K562 (cell line): ENCODE data around the gene IGF2. TPM values are rescaled to one million over a fixed set of nuclear protein-coding genes. Genes with fewer than 3 reads are reported as not detected.

Experiments used
- ATAC-seq: fragments of 200-7000 bp; cut with Tn5 transposase; 3 replicates; pipeline ENCODE4 v1.9.1; 2020; ENCODE audit warnings: moderate library complexity
- BruUV-seq: library from RNA; stranded (reverse); fragments of 400-500 nt; replicated peaks from 2 replicates; lab custom pipeline; 2021; lab: Mats Ljungman, UMichigan
- CTCF ChIA-PET: fragments of 300-600 bp; formaldehyde crosslinking; extraction: SDS; loops from one replicate; lab custom pipeline; 2021; ENCODE audit warnings: low intra/inter-chr PET ratio; lab: Yijun Ruan, JAX
- POLR2A ChIA-PET: fragments of 300-600, 350-650 bp; sonication (Branson Sonifier 250); formaldehyde crosslinking; extraction: SDS; loops from one replicate; lab custom pipeline; 2021; ENCODE audit warnings: antibody characterized with exemption, inconsistent platforms; lab: Yijun Ruan, JAX
- DNase-seq, 4 experiments: peaks; one replicate each; pipeline versions ENCODE4 v3.0.0 to v3.0.0-alpha.2; 2011 to 2018; ENCODE audit warnings: low spot score in 3 of 4, mixed read lengths in 3 of 4; ENCODE audit errors: extremely low read depth in 1 of 4
- FAIRE-seq: peaks from 2 replicates; lab custom pipeline; 2011; peaks lifted over from hg19 to GRCh38; lab: Jason Lieb, UNC
- H2AFZ ChIP-seq: 2 replicates; pipeline ENCODE4 v1.6.0; 2011; ENCODE audit warnings: low read depth, low read length, control low read depth, inconsistent platforms
- H3K27ac ChIP-seq: fragments of 200-600 bp; 3 replicates; pipeline ENCODE4 v1.8.0; 2011; ENCODE audit warnings: low read depth, mild to moderate bottlenecking, control low read depth, inconsistent platforms, low read length, moderate library complexity, mixed read lengths; ENCODE audit errors: extremely low read depth
- H3K27me3 ChIP-seq, 2 experiments: fragments of 300-600 bp in 1 of 2; 2 replicates in 1 of 2; 3 replicates in 1 of 2; pipeline versions ENCODE4 v1.6.0 to v1.8.0; 2011; ENCODE audit warnings: inconsistent platforms in 2 of 2, low read length in 2 of 2, mild to moderate bottlenecking in 1 of 2, mixed read lengths in 1 of 2, moderate library complexity in 1 of 2; ENCODE audit not compliant: control insufficient read depth in 2 of 2, insufficient read depth in 2 of 2
- H3K36me3 ChIP-seq: fragments of 300-600 bp; 3 replicates; pipeline ENCODE4 v1.8.0; 2011; ENCODE audit warnings: mild to moderate bottlenecking, low read length, inconsistent platforms; ENCODE audit not compliant: control insufficient read depth, insufficient read depth
- H3K4me1 ChIP-seq, 2 experiments: fragments of 200-600 bp in 1 of 2; replicated peaks in 1 of 2; 2 replicates in 1 of 2; 3 replicates in 1 of 2; pipeline versions ENCODE4 v1.5.1 to v1.8.0; 2011; ENCODE audit warnings: inconsistent platforms in 2 of 2, low read length in 2 of 2, mild to moderate bottlenecking in 1 of 2, mixed read lengths in 1 of 2, moderate library complexity in 1 of 2; ENCODE audit not compliant: control insufficient read depth in 2 of 2, insufficient read depth in 2 of 2
- H3K4me2 ChIP-seq: 2 replicates; pipeline ENCODE4 v1.6.1; 2011; ENCODE audit warnings: low read length, control low read depth, inconsistent platforms, mixed read lengths; ENCODE audit not compliant: insufficient read depth
- H3K4me3 ChIP-seq: fragments of 200-600 bp; sonication (generic), shearing (Covaris generic); 2 replicates; pipeline ENCODE4 v1.5.1; 2016; ENCODE audit warnings: control low read depth, inconsistent platforms
- H3K79me2 ChIP-seq: fragments of 200-600 bp; 3 replicates; pipeline ENCODE4 v1.8.0; 2011; ENCODE audit warnings: low read length, inconsistent platforms; ENCODE audit not compliant: control insufficient read depth, insufficient read depth
- H3K9ac ChIP-seq, 2 experiments: 2 replicates each; pipeline versions ENCODE4 v1.6.0 to v1.6.1; 2011; ENCODE audit warnings: low read depth in 2 of 2, low read length in 2 of 2, control low read depth in 1 of 2, inconsistent platforms in 1 of 2, mild to moderate bottlenecking in 1 of 2, mixed read lengths in 1 of 2; ENCODE audit not compliant: insufficient read depth in 1 of 2
- H3K9me1 ChIP-seq: one replicate; pipeline ENCODE4 v1.6.0; 2011; ENCODE audit warnings: inconsistent platforms, mild to moderate bottlenecking, low read length, moderate library complexity; ENCODE audit not compliant: control insufficient read depth, insufficient read depth
- H3K9me3 ChIP-seq: replicated peaks from 2 replicates; pipeline ENCODE4 v1.5.1; 2011; ENCODE audit warnings: low read depth, low read length, inconsistent platforms; ENCODE audit not compliant: control insufficient read depth, insufficient read depth
- H4K20me1 ChIP-seq: replicated peaks from 2 replicates; pipeline ENCODE4 v1.6.1; 2011; ENCODE audit warnings: low read length, inconsistent platforms, mixed read lengths; ENCODE audit not compliant: control insufficient read depth, insufficient read depth
- ARID1B ChIP-seq: fragments of 450-650 bp; IDR thresholded peaks from 2 replicates; pipeline ENCODE4 v1.6.1; 2016; ENCODE audit warnings: antibody characterized with exemption, mild to moderate bottlenecking, inconsistent platforms
- ARID2 ChIP-seq: fragments of 450-650 bp; IDR thresholded peaks from 2 replicates; pipeline ENCODE4 v1.6.1; 2017; ENCODE audit warnings: antibody characterized with exemption, mild to moderate bottlenecking
- CEBPG ChIP-seq, 3 experiments: fragments of 200-800 bp in 1 of 3; sonication (Bioruptor generic) in 1 of 3; sonication (generic) in 1 of 3; formaldehyde crosslinking in 1 of 3; IDR thresholded peaks in 2 of 3; conservative IDR thresholded peaks in 1 of 3; 2 replicates each; pipeline versions ENCODE4 v1.6.1 to v1.8.0; 2016 to 2022; ENCODE audit warnings: missing compliant biosample characterization in 2 of 3, missing genetic modification characterization in 2 of 3, mild to moderate bottlenecking in 1 of 3, missing genetic modification reagents in 1 of 3
- CHCHD3 ChIP-seq: fragments of 250-450 bp; sonication (Bioruptor Pico); IDR thresholded peaks from 2 replicates; pipeline ENCODE4 v2.1.2; 2022; ENCODE audit warnings: mild to moderate bottlenecking
- E2F4 ChIP-seq: sonication (generic); formaldehyde crosslinking; IDR thresholded peaks from 2 replicates; pipeline ENCODE4 v1.8.0; 2022; ENCODE audit warnings: mild to moderate bottlenecking, low read depth, missing genetic modification reagents
- GABPB1 ChIP-seq: sonication (generic); formaldehyde crosslinking; IDR thresholded peaks from 2 replicates; pipeline ENCODE4 v1.8.0; 2022; ENCODE audit warnings: mild to moderate bottlenecking, missing genetic modification reagents
- IFI16 ChIP-seq: fragments of 250-450 bp; sonication (Bioruptor Pico); IDR thresholded peaks from 2 replicates; pipeline ENCODE4 v2.1.2; 2022; ENCODE audit warnings: mild to moderate bottlenecking, inconsistent platforms
- MAFF ChIP-seq: IDR thresholded peaks from 2 replicates; pipeline ENCODE4 v1.6.1; 2012; ENCODE audit warnings: low read length, improper control_type of control experiment
- MXI1 ChIP-seq: IDR thresholded peaks from 2 replicates; pipeline ENCODE4 v1.6.1; 2011; ENCODE audit warnings: low read depth, mild to moderate bottlenecking, improper control_type of control experiment, low read length
- NR4A1 ChIP-seq, 2 experiments: fragments of 250-450 bp in 1 of 2; fragments of 450-650 bp in 1 of 2; sonication (Bioruptor Pico) in 1 of 2; IDR thresholded peaks; 2 replicates each; pipeline versions ENCODE4 v1.4.0 to v1.6.1; 2016 to 2020; ENCODE audit warnings: mild to moderate bottlenecking in 2 of 2, missing compliant biosample characterization in 1 of 2, missing genetic modification characterization in 1 of 2, moderate library complexity in 1 of 2
- PML ChIP-seq: IDR thresholded peaks from 2 replicates; pipeline ENCODE4 v1.6.1; 2012; ENCODE audit warnings: low read length, inconsistent platforms
- RBFOX2 ChIP-seq: fragments of 200-400 bp; formaldehyde crosslinking; IDR thresholded peaks from 2 replicates; pipeline ENCODE4 v1.6.1; 2017; ENCODE audit warnings: low read depth, mild to moderate bottlenecking, low read length, moderate library complexity
- SMAD1 ChIP-seq: fragments of 150-350 bp; IDR thresholded peaks from 2 replicates; pipeline ENCODE4 v1.6.1; 2014; ENCODE audit warnings: low read length, low read depth; ENCODE audit not compliant: partially characterized antibody
- ZNF165 ChIP-seq: fragments of 250-450 bp; sonication (Bioruptor Pico); IDR thresholded peaks from 2 replicates; pipeline ENCODE4 v1.4.0; 2020; ENCODE audit warnings: borderline replicate concordance
- ZNF3 ChIP-seq: fragments of 250-450 bp; sonication (Bioruptor Pico); IDR thresholded peaks from 2 replicates; pipeline ENCODE4 v1.5.0; 2021; ENCODE audit warnings: mild to moderate bottlenecking, moderate library complexity
- ZNF77 ChIP-seq: fragments of 250-450 bp; sonication (Bioruptor Pico); IDR thresholded peaks from 2 replicates; pipeline ENCODE4 v1.5.0; 2020
- ZNF785 ChIP-seq: fragments of 250-450 bp; sonication (Bioruptor Pico); IDR thresholded peaks from 2 replicates; pipeline ENCODE4 v1.4.0; 2020; ENCODE audit warnings: mild to moderate bottlenecking
- WGBS: fragments of 100-300 bp; shearing (Covaris generic); methylation state at CpG from one replicate; pipeline ENCODE4 v1.1.6; 2016; ENCODE audit warnings: low coverage, mixed read lengths; ENCODE audit not compliant: insufficient coverage; ENCODE audit errors: missing lambda C conversion rate; 5-methylcytosine and 5-hydroxymethylcytosine counted together
- in situ Hi-C: fragments of 300-500 bp; cut with MboI; formaldehyde crosslinking; loops from 4 replicates; pipeline ENCODE4 v1.15.0; 2018; ENCODE audit warnings: inconsistent platforms, mixed read lengths
- intact Hi-C: fragments of 100-400 bp; cut with micrococcal nuclease; formaldehyde crosslinking; loops from 2 replicates; pipeline ENCODE4 v1.14.2; 2022
- polyA plus RNA-seq, 8 experiments: library from polyadenylated mRNA; depleted of rRNA in 4 of 8; stranded (reverse) in 5 of 8; unstranded in 3 of 8; fragments of >200 nt; fragmentation: Nextera tagmentation in 2 of 8; fragmentation: Illumina TruSeq in 1 of 8; extraction: Ambion mirVana in 2 of 8; extraction: Trizol in 1 of 8; gene quantifications; 2 replicates each; pipeline versions ENCODE4 v1.2.1 to v1.2.3, GENCODE V29; 2011 to 2014; ENCODE audit warnings: inconsistent platforms in 1 of 8, missing spikeins in 1 of 8
- total RNA-seq, 7 experiments: library from RNA; depleted of rRNA in 6 of 7; stranded (reverse); fragments of >200 nt in 6 of 7; fragmentation: Illumina TruSeq in 2 of 7; extraction: Trizol in 2 of 7; gene quantifications; 2 replicates each; pipeline versions ENCODE4 v1.2.1 to v1.2.3, GENCODE V29; 2011 to 2021; ENCODE audit warnings: low replicate concordance in 1 of 7

The IGF2 gene
- total and polyA plus RNA-seq, 9 of the 15 experiments (the other 6 are each of a cell fraction or from before 2014, with no cell fraction given) = 0.16 TPM; not detected in 8

DNA sequence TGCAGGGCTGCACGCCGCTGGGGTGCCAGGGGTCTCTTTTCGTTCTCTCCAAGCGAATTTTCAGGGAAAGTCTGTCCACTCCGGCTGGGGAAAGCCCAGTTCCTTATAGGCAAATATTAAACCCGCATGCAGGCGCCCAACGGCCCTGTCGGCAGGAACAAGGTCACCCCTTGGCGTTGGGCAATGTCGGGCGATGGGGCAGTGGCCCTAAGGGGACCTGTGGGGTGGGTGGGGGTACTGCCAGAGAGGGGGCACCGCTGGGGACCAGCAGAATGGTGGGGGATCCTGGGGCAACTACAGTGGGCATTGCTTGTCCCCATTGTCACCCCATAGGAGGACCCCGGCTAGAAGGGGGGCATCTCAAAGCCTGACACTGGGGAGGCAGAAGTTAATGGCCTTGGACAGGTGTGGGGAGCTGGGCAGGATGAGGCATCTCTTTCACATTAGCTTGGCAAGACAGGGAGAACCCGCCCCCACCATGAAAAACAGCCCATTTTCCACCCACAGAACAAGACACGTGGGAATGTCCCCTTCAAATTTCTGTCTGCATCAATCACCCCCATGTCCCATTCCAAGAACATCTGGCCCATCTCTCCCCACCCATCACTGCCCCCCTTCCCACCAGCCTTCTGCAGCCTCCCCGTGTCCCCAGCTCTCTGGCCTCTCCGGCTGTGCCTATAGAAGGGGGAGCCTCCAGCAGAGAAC lies 5.5 kb upstream of the IGF2 start:
- DNase-seq (no peak), ATAC-seq (no peak), FAIRE-seq (no peak)
- no peaks in the 10 kb centered on the region for H3K9me1 ChIP-seq
- H3K4me2 ChIP-seq = no peak overlapping the region
- H3K9ac ChIP-seq = no peak overlapping the region
- BruUV-seq = no TSS peak
- no peaks in the 10 kb centered on the region for H3K36me3 ChIP-seq
- POLR2A ChIA-PET = no interaction called here
- H3K79me2 ChIP-seq = no peaks in the 10 kb centered on the region
- in situ Hi-C loops = no loop called here
- TF ChIP-seq CHCHD3 (CRISPR knock-in tag) (no peak), ZNF165 (CRISPR knock-in tag) (no peak), PML (no peak), CEBPG (CRISPR knock-in tag; IDR thresholded peaks at IDR 0.05) (no peak), CEBPG (tag; conservative IDR thresholded peaks at IDR 0.05 in 1 of 2, IDR thresholded peaks at IDR 0.05 in 1 of 2) (no peak), ZNF785 (CRISPR knock-in tag) (no peak), MAFF (no peak), ARID1B (no peak), SMAD1 (no peak), RBFOX2 (no peak), ZNF3 (CRISPR knock-in tag) (no peak), ZNF77 (CRISPR knock-in tag) (no peak), E2F4 (CRISPR knock-in tag) (no peak), ARID2 (no peak), NR4A1 (CRISPR knock-in tag; IDR thresholded peaks at IDR 0.05) (no peak), NR4A1 (tag; IDR thresholded peaks at IDR 0.05) (no peak), GABPB1 (CRISPR knock-in tag) (no peak), MXI1 (no peak), IFI16 (CRISPR knock-in tag) (no peak)
- intact Hi-C loops = no loop called here
- peaks cover 13% of the 10 kb centered on the region; the same call in 1 of the 2 replicates for H4K20me1 ChIP-seq
- CTCF ChIA-PET = no interaction called here
- H2AFZ ChIP-seq = no peak overlapping the region
- H3K27ac ChIP-seq = no peak overlapping the region
- peaks cover 4 to 62% of the 10 kb centered on the region in 2 experiments; a peak in 3 of 5 replicates for H3K27me3 ChIP-seq
- H3K4me1 ChIP-seq = peaks cover 0 to 7% of the 10 kb centered on the region in 2 experiments; a peak in 1 of 5 replicates
- no peak overlapping the region for H3K4me3 ChIP-seq
- H3K9me3 ChIP-seq = no peaks in the 10 kb centered on the region
- 4% methylated on average over 6 of the region's 18 CpGs for WGBS
